AML-193 (cell line): Measurements from ENCODE around the gene OR56A5.

Source experiments
- DNase-seq, 2 experiments: peaks; one replicate each; lab custom pipeline; 2025; lab: John Stamatoyannopoulos, UW

OR56A5 gene

GRCh38 chr11:5932671-5933070 lies 35.6 kb downstream of the OR56A5 start:
- no peak for DNase-seq

DNA sequence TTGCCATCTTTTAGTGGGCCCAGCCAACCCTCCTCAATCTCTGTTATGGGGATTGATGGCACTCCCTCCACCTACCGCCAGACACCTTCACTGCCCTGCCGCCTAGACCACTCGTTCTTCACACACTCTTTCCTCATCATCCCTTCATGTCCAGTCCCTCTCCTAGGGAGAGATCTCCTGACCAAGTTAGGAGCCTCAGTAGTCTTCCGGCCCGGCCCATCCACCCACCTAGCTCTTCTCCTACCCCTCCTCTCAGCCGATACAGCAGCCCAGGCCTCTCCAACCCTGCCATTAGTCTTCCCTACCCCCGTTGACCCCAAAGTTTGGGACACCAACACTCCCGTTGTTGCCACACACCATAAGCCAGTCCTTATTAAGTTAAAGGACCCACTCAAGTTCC lies 37.2 kb downstream of the OR56A5 start:
- no peak for DNase-seq

- no peak for DNase-seq
Measured at GRCh38 chr11:5930614-5931013, 37.7 kb downstream of the OR56A5 start.

DNA sequence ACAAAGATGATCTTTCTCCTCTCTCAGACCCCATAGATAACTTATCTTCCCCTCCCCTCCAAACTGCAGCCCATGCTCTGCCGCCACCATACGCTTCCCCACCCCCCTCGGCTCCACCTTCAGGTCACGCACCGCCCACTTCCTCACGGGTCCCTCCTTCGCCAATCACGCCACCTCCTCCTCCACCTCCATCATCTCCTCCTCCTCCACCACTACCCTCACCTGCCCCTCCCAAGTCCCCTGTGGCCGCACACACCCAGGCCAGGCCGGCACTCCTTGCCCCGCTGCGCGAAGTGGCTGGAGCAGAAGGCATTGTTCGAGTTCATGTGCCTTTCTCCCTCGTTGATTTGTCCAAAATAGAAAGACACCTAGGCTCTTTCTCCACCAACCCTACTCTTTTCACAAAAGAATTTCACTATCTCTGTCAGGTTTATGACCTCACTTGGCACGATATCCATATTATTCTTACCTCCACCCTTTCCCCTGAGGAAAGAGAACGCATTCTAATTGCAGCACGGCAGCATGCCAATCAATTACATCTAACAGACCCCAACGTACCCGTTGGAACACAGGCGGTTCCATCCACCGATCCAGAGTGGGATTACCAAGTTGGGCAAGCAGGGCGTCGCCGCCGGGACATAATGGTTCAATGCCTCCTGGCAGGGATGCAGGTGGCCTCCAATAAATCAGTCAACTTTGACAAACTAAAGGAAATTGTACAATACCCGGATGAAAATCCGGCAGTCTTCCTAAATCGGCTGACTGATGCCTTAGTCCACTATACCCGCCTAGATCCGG lies 38.5 kb downstream of the OR56A5 start:
- no peak for DNase-seq

- DNase-seq = no peak
Measured at GRCh38 chr11:5928811-5929210, 39.5 kb downstream of the OR56A5 start.

DNA sequence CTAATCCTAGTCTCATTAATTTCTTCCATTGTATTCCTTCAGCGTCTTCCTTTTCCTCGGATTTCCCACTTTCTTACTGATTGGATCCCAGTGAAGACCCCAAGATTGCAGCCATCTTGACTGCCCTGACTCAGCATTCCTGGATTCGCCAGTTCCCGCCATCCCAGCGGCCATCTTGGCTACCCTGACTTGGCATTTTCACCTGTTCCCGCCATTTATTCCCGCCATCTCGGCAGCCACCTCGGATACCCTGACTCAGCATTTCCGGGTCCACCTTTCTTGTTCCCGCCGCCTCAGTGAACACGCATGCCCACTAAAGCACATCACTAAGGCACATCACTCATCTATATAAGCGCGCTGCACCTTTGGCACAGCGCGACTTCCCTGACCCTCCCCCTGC lies 40.0 kb downstream of the OR56A5 start:
- DNase-seq = no peak

- no peak for DNase-seq
Measured at GRCh38 chr11:5923794-5924193, 44.5 kb downstream of the OR56A5 start.

GRCh38 chr11:5923427-5923776 lies 44.9 kb downstream of the OR56A5 start:
- no peak for DNase-seq

DNA sequence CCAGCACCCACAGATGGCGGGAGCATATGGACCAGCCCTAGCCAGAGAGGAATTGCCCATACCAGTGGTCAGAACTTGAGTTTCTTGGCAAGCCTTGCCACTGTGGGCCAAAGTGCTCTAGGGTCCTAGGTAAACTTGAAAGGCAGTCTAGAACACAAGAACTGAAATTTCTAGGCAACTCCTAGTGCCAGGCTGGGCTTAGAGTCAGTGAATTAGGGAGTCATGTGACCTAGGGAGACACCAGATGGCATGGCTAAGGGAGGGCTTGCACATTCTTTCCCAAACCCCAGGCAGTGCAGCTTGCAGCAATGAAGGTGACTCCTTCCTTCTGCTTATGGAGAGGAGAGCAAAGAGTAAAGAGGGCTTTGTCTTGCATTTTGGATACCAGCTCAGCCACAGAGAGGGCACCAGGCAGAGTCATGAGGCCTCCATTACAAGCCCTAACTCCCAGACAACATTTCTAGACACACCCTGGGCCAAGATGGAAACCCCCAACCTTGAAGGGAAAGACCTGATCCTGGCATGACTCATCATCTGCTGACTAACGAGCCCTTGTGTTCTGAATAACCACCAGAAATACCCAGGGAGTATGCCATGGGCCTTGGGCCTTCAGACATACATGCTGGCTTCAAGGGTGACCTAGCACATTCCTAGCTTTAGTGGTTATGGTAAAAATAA lies 45.4 kb downstream of the OR56A5 start:
- DNase-seq = no peak
